Esophagus squamous epithelium (tissue), 4 donors: ENCODE measurements around the gene GPR156.
"Not testable (repeated sequence)": the region's sequence is repeated elsewhere in the genome, so short reads cannot be mapped to it uniquely, and the experiment has no call there.

Experiments used
- CTCF ChIP-seq, 6 experiments: fragments of 450-650 bp in 4 of 6; fragments of 200-600 bp in 2 of 6; sonication (generic) in 2 of 6; IDR thresholded peaks; one replicate each; pipeline ENCODE4 v1.5.1; 2016 to 2019; ENCODE audit warnings: antibody characterized with exemption in 6 of 6, mild to moderate bottlenecking in 4 of 6, moderate library complexity in 4 of 6
- POLR2A ChIP-seq, 4 donors: fragments of 450-650 bp; IDR thresholded peaks; one replicate each; pipeline ENCODE4 v1.6.1; 2017; ENCODE audit warnings: antibody characterized with exemption in 4 of 4, mild to moderate bottlenecking in 4 of 4, moderate library complexity in 3 of 4

- not testable (repeated sequence) for TF ChIP-seq CTCF, POLR2A (IDR thresholded peaks at IDR 0.05)
Measured at GRCh38 chr3:120216633-120217032, 68.4 kb downstream of the GPR156 start.
